H9 (cell line): Measurements from ENCODE around the gene GPS1. TPM values are rescaled to one million over a fixed set of nuclear protein-coding genes. Genes with fewer than 3 reads are reported as not detected.

ENCODE experiments used
- DNase-seq: peaks from one replicate; pipeline ENCODE4 v3.0.0-alpha.2; 2017
- H2AFZ ChIP-seq: one replicate; pipeline ENCODE4 v1.6.1; 2013; ENCODE audit warnings: mild to moderate bottlenecking, low read length, control low read depth, moderate library complexity
- H2AK5ac ChIP-seq: 2 replicates; pipeline ENCODE4 v1.6.1; 2013; ENCODE audit warnings: low read length, control low read depth, mixed read lengths; ENCODE audit not compliant: insufficient read length
- H2BK120ac ChIP-seq: one replicate; pipeline ENCODE4 v1.6.1; 2013; ENCODE audit warnings: low read depth, mild to moderate bottlenecking, low read length, control low read depth, inconsistent platforms; ENCODE audit not compliant: poor library complexity, severe bottlenecking
- H2BK12ac ChIP-seq: 2 replicates; pipeline ENCODE4 v1.6.1; 2013; ENCODE audit warnings: low read length, control low read depth, mixed read lengths, low read depth; ENCODE audit not compliant: insufficient read length
- H2BK15ac ChIP-seq: 2 replicates; pipeline ENCODE4 v1.6.1; 2013; ENCODE audit warnings: low read depth, low read length, control low read depth
- H2BK20ac ChIP-seq: one replicate; pipeline ENCODE4 v1.6.1; 2013; ENCODE audit warnings: low read depth, mild to moderate bottlenecking, low read length, control low read depth, inconsistent platforms; ENCODE audit not compliant: poor library complexity, severe bottlenecking
- H2BK5ac ChIP-seq: 2 replicates; pipeline ENCODE4 v1.6.1; 2013; ENCODE audit warnings: low read length, control low read depth, mixed read lengths; ENCODE audit not compliant: insufficient read length
- H3K14ac ChIP-seq: 2 replicates; pipeline ENCODE4 v1.6.1; 2013; ENCODE audit warnings: low read length, control low read depth; ENCODE audit not compliant: insufficient read depth
- H3K18ac ChIP-seq: 2 replicates; pipeline ENCODE4 v1.6.1; 2013; ENCODE audit warnings: low read depth, mild to moderate bottlenecking, mixed read lengths, low read length, control low read depth; ENCODE audit not compliant: insufficient read length
- H3K23ac ChIP-seq: 2 replicates; pipeline ENCODE4 v1.6.1; 2013; ENCODE audit warnings: low read length, control low read depth, mixed read lengths, low read depth; ENCODE audit not compliant: insufficient read length
- H3K23me2 ChIP-seq: 2 replicates; pipeline ENCODE4 v1.6.1; 2013; ENCODE audit warnings: low read depth, mild to moderate bottlenecking, mixed read lengths, low read length, control low read depth; ENCODE audit not compliant: insufficient read length, poor library complexity, severe bottlenecking
- H3K27ac ChIP-seq: 2 replicates; pipeline ENCODE4 v1.5.1; 2013; ENCODE audit warnings: low read length, control low read depth, mixed read lengths, low read depth; ENCODE audit not compliant: insufficient read length
- H3K27me3 ChIP-seq: 2 replicates; pipeline ENCODE4 v1.6.1; 2013; ENCODE audit warnings: low read length, control low read depth, inconsistent platforms; ENCODE audit not compliant: insufficient read depth
- H3K4ac ChIP-seq: 2 replicates; pipeline ENCODE4 v1.6.1; 2013; ENCODE audit warnings: low read depth, mild to moderate bottlenecking, control low read depth, inconsistent platforms, low read length, moderate library complexity
- H3K4me1 ChIP-seq: 2 replicates; pipeline ENCODE4 v1.6.1; 2013; ENCODE audit warnings: low read length, control low read depth, inconsistent platforms; ENCODE audit not compliant: insufficient read depth
- H3K4me2 ChIP-seq: 2 replicates; pipeline ENCODE4 v1.6.1; 2013; ENCODE audit warnings: low read length, control low read depth, mixed read lengths; ENCODE audit not compliant: insufficient read length, insufficient read depth
- H3K56ac ChIP-seq: 2 replicates; pipeline ENCODE4 v1.6.1; 2013; ENCODE audit warnings: low read depth, mild to moderate bottlenecking, mixed read lengths, low read length, control low read depth; ENCODE audit not compliant: insufficient read length
- H3K79me1 ChIP-seq: 2 replicates; pipeline ENCODE4 v1.6.1; 2013; ENCODE audit warnings: low read depth, mild to moderate bottlenecking, moderate library complexity, low read length, control low read depth, inconsistent platforms; ENCODE audit not compliant: insufficient read depth, poor library complexity, severe bottlenecking
- H3K79me2 ChIP-seq: 2 replicates; pipeline ENCODE4 v1.6.1; 2013; ENCODE audit warnings: low read length, control low read depth, inconsistent platforms; ENCODE audit not compliant: insufficient read depth
- H3K9ac ChIP-seq: 2 replicates; pipeline ENCODE4 v1.6.1; 2013; ENCODE audit warnings: low read length, control low read depth, mixed read lengths; ENCODE audit not compliant: insufficient read length; ENCODE audit errors: extremely low read depth
- H3K9me3 ChIP-seq: one replicate; pipeline ENCODE4 v1.6.1; 2013; ENCODE audit warnings: low read depth, low read length, inconsistent platforms; ENCODE audit not compliant: control insufficient read depth
- H3T11ph ChIP-seq: one replicate; pipeline ENCODE4 v1.6.1; 2013; ENCODE audit warnings: mild to moderate bottlenecking, low read length, control low read depth, inconsistent platforms
- H4K20me1 ChIP-seq: one replicate; pipeline ENCODE4 v1.6.1; 2013; ENCODE audit not compliant: control insufficient read depth, insufficient read length, insufficient read depth
- H4K5ac ChIP-seq: 2 replicates; pipeline ENCODE4 v1.6.1; 2013; ENCODE audit warnings: low read depth, mild to moderate bottlenecking, mixed read lengths, low read length, control low read depth; ENCODE audit not compliant: insufficient read length
- H4K8ac ChIP-seq: replicated peaks from 2 replicates; pipeline ENCODE4 v1.6.1; 2013; ENCODE audit warnings: low read length, control low read depth, mixed read lengths, low read depth; ENCODE audit not compliant: insufficient read length
- H4K91ac ChIP-seq: 2 replicates; pipeline ENCODE4 v1.6.1; 2013; ENCODE audit warnings: low read depth, mild to moderate bottlenecking, moderate library complexity, mixed read lengths, low read length, control low read depth; ENCODE audit not compliant: insufficient read length
- H3K27ac Mint-ChIP-seq, 3 experiments: 2 replicates in 2 of 3; 3 replicates in 1 of 3; pipeline ENCODE4 v1.8.0; 2020 to 2021; ENCODE audit warnings: mixed read lengths in 3 of 3, mild to moderate bottlenecking in 1 of 3, moderate library complexity in 1 of 3
- H3K27me3 Mint-ChIP-seq: 2 replicates; pipeline ENCODE4 v1.8.0; 2021; ENCODE audit warnings: low read depth, mild to moderate bottlenecking, moderate library complexity, mixed read lengths
- H3K36me3 Mint-ChIP-seq, 3 experiments: 2 replicates in 2 of 3; 3 replicates in 1 of 3; pipeline ENCODE4 v1.8.0; 2020 to 2021; ENCODE audit warnings: low read depth in 3 of 3, mixed read lengths in 3 of 3; ENCODE audit not compliant: insufficient read depth in 1 of 3
- H3K4me1 Mint-ChIP-seq, 2 experiments: 2 replicates each; pipeline ENCODE4 v1.8.0; 2020; ENCODE audit warnings: mixed read lengths in 2 of 2
- H3K4me3 Mint-ChIP-seq, 2 experiments: 2 replicates in 1 of 2; 3 replicates in 1 of 2; pipeline ENCODE4 v1.8.0; 2020 to 2021; ENCODE audit warnings: mild to moderate bottlenecking in 2 of 2, mixed read lengths in 2 of 2, moderate library complexity in 1 of 2
- H3K9me3 Mint-ChIP-seq, 2 experiments: 2 replicates in 1 of 2; 3 replicates in 1 of 2; pipeline ENCODE4 v1.8.0; 2020; ENCODE audit warnings: mild to moderate bottlenecking in 2 of 2, mixed read lengths in 2 of 2, moderate library complexity in 1 of 2
- WGBS: extraction: QIAGEN DNeasy Blood & Tissue Kit; methylation state at CpG from one replicate; pipeline ENCODE4 v1.1.7; 2013; ENCODE audit warnings: missing lambda C conversion rate, low lambda C conversion rate, mixed read lengths; ENCODE audit not compliant: insufficient read length; ENCODE audit errors: extremely low coverage; 5-methylcytosine and 5-hydroxymethylcytosine counted together
- total RNA-seq: library from RNA; stranded (reverse); gene quantifications from 2 replicates; pipeline ENCODE4 v1.2.1, GENCODE V29; 2021
- TF ChIP-seq, protein P1 (sequence below): fragments of 200-600 bp; sonication (generic); conservative IDR thresholded peaks from 3 replicates; pipeline ENCODE4 v1.8.0; 2021; ENCODE audit warnings: antibody characterized with exemption, mild to moderate bottlenecking

GPS1 gene
- total RNA-seq, 1 experiment from 2014 or later = 164 TPM

DNA sequence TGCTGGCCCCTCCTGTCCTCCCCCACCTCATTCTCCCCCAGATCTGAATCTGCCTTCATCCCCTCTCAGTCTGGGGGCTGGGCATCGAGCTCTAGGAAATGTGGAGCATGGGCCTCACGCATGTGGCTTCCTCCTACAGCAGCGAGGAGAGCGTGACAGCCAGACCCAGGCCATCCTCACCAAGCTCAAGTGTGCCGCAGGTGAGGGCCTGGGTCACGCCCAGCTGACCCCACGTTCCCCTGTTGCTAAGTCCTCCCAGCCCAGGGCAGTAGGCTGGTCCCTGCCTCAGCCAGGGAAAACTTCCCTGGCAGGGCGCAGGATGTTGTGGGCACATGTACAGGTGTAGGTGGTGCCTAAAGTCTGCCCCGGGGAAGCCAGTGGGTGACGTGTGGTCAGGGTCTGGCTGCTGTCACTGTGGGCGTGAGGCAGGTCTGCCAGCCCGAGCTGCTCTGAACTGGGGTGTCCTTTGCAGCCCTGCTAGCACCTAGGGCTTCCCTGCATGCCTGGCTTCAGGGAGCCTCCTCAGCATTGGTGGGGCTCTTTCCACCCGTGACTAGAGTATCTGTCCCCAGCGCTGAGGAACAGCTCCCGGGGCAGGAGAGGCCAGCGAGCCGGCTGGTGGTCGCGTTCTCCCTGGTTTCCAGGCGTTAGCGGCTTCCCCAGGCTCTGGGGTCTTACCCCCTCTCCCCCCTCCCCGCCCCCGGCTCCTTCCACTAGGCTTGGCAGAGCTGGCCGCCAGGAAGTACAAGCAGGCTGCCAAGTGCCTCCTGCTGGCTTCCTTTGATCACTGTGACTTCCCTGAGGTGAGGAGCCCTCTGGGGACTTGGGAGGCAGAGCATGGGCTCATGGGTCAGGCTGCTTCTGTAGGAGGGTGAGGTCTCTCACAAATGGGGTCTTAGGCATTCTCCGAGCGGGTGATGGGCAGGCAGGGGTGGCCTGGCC, 3.6 kb downstream of the GPS1 start:
- H3K36me3 Mint-ChIP-seq = peaks cover 6 to 43% (median 37%) of the 10 kb centered on the region in 3 experiments
- H3K4me3 Mint-ChIP-seq = peak overlapping the region in 1 of 2 experiments; percentile 38; a peak in 1 of 5 replicates
- no peak overlapping the region for H3K23ac ChIP-seq
- H3K4me1 Mint-ChIP-seq = peaks cover 0 to 13% of the 10 kb centered on the region in 2 experiments; a peak in 2 of 4 replicates
- no peak overlapping the region for H4K91ac ChIP-seq
- no peaks in the 10 kb centered on the region for H3K9me3 ChIP-seq
- no peak overlapping the region for H2AK5ac ChIP-seq
- H3K27ac ChIP-seq = no peak overlapping the region
- no peak overlapping the region for H4K8ac ChIP-seq
- H4K20me1 ChIP-seq = peaks cover 3% of the 10 kb centered on the region
- H3K23me2 ChIP-seq = no peaks in the 10 kb centered on the region
- H2BK15ac ChIP-seq = no peak overlapping the region
- no peak overlapping the region for H3K4me2 ChIP-seq
- H3K14ac ChIP-seq = no peak overlapping the region; the same call in 1 of the 2 replicates
- H2AFZ ChIP-seq = no peak overlapping the region
- no peak overlapping the region for H3K9ac ChIP-seq
- peaks cover 2% of the 10 kb centered on the region for H3K79me1 ChIP-seq
- no peak overlapping the region for H4K5ac ChIP-seq
- no peak for DNase-seq
- no peaks in the 10 kb centered on the region for H3K27me3 ChIP-seq
- H3K27me3 Mint-ChIP-seq = no peaks in the 10 kb centered on the region; the same call in 1 of the 2 replicates
- no peak overlapping the region for H2BK20ac ChIP-seq
- H3K27ac Mint-ChIP-seq = no peak overlapping the region
- no peak overlapping the region for H3K4ac ChIP-seq
- TF ChIP-seq, protein P1, sequence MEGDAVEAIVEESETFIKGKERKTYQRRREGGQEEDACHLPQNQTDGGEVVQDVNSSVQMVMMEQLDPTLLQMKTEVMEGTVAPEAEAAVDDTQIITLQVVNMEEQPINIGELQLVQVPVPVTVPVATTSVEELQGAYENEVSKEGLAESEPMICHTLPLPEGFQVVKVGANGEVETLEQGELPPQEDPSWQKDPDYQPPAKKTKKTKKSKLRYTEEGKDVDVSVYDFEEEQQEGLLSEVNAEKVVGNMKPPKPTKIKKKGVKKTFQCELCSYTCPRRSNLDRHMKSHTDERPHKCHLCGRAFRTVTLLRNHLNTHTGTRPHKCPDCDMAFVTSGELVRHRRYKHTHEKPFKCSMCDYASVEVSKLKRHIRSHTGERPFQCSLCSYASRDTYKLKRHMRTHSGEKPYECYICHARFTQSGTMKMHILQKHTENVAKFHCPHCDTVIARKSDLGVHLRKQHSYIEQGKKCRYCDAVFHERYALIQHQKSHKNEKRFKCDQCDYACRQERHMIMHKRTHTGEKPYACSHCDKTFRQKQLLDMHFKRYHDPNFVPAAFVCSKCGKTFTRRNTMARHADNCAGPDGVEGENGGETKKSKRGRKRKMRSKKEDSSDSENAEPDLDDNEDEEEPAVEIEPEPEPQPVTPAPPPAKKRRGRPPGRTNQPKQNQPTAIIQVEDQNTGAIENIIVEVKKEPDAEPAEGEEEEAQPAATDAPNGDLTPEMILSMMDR = no peak
- no CpG with 5 or more reads among the region's 26 CpGs for WGBS
- no peak overlapping the region for H3K18ac ChIP-seq
- H2BK12ac ChIP-seq = no peak overlapping the region
- no peak overlapping the region for H3K56ac ChIP-seq
- H3T11ph ChIP-seq = no peak overlapping the region
- no peaks in the 10 kb centered on the region for H3K4me1 ChIP-seq
- no peaks in the 10 kb centered on the region for H3K9me3 Mint-ChIP-seq
- no peak overlapping the region for H2BK120ac ChIP-seq
- H3K79me2 ChIP-seq = no peaks in the 10 kb centered on the region
- no peak overlapping the region for H2BK5ac ChIP-seq
